ENCODE data around the gene B3GALNT2.
"Not testable (repeated sequence)": the region's sequence is repeated elsewhere in the genome, so short reads cannot be mapped to it uniquely, and the experiment has no call there.

B3GALNT2 gene

GRCh38 chr1:235504122-235504493 lies at the start of gene B3GALNT2:
Gene B3GALNT2, minus strand, starts transcription at chr1:235504452. Its CDS starts 200 bp downstream, at chr1:235504252.
- no peak for DNase-seq

DNA sequence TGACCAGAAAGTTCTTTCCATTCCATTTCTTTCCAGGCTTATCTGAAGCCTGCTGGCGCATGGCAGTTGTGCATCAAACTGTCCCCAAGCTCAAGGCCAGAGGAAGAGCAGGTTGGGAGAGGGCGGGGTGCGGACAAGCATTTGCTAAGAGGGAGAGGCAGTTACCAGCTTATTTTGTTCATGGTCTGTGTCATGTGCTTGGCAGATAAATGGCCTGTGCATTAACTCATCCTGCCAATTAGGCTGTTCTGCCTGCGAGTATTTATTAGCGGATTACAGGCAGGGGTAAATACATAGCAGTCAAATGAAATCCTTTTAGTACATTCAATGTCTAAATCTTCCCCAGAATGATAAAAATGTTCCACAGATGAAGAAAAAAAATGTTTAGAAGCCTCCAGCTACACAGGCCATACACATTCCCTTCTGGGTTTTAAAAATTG lies 48.9 kb upstream of the B3GALNT2 start:
- DNase-seq, result no peak

DNA sequence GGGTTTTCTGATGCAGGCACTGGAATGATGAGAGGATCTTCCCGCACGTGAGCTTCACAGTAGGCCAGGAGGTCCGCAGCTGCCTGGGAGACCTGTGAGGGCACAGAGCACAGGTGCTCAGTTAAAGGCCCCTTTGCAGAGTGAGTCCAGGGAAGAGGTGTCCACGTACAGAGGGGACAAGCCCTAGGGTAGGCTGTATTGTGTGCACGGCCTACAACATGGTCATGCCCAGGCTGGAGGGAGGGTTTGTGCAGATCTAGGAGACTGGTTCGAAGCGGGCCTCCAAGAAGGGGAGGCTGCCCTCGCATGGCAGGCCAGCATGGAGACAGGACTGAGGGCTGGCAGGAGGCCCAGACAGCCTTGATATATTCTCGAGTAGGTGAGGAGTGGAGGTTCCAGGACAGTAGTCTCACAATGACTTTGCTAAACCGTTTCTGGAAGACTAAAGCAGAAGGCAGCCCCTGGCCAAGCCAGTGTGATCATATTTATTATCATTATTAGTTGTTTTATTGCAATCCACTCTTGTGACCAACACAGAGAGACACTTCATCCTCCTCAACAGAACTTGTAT lies 48.0 kb upstream of the B3GALNT2 start:
- no peak for DNase-seq

DNA sequence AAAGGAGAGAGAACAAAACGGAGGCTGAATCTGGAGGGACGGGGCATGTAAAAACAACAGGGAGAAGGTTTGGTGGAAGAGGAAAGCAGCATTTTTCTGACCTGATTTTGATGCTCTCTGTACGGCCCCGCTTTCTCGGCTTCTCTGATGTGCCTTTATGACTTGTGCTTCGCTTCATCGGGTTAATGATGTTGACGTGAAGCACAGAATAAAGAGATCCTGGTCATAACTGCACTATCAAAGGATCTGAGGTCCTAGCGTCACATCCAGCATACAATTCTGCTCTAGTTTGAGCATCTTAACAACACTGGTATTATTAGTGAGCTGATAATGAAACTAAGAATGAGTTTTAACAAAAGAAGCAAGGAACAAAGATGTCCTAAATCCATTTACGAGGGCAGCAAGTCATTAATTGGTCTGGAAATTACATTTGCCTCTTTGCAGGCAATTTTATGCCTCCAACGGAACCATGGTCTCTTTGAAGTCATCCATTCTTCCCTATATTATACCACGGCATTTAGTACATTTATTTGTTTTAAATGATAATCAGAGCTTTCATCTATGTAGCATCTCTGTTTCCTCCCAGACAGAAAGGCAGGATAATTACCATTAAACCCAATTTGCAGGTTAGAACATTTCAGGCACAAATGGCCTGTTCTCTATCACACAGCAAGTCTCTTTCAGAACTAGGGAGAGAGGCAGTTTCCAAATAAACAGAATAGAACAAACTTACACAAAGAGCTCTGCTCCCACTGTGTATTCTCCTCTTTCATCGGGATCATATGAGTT lies 45.3 kb upstream of the B3GALNT2 start:
- no peak for DNase-seq

GRCh38 chr1:235546369-235547155 lies 42.3 kb upstream of the B3GALNT2 start:
- DNase-seq, result not testable (repeated sequence)

DNA sequence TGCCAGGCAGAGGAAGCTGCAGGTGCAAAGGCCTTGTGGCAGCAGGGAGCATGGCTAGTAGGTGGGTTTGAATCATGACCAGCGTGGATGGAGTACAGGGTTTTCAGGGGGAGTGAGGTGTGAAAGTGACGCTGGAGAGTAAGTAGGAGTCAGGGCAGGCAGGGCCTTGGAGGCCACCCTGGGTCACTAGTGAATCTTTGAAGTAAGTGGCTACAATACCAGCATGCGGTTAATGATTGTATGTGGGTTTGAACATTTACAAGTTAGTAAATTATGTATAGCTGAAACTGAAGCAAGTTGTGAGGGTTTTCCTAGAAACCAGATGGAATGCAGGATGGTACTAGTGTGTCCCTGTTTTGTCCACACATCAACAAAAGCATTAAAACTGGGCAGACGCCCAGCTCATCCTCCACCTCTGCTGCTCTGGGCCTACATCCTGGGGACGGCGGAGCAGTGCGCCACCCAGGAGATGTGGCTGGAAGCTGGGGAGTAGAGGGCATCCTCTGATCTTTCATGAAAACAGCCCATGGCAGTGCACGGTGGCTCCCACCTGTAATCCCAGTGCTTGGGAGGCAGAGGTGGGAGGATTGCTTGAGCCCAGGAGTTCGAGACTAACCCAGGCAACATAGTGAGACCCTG lies 41.2 kb upstream of the B3GALNT2 start:
- DNase-seq, result no peak

GRCh38 chr1:235542845-235543244 lies 38.6 kb upstream of the B3GALNT2 start:
- DNase-seq, result not testable (repeated sequence)

DNA sequence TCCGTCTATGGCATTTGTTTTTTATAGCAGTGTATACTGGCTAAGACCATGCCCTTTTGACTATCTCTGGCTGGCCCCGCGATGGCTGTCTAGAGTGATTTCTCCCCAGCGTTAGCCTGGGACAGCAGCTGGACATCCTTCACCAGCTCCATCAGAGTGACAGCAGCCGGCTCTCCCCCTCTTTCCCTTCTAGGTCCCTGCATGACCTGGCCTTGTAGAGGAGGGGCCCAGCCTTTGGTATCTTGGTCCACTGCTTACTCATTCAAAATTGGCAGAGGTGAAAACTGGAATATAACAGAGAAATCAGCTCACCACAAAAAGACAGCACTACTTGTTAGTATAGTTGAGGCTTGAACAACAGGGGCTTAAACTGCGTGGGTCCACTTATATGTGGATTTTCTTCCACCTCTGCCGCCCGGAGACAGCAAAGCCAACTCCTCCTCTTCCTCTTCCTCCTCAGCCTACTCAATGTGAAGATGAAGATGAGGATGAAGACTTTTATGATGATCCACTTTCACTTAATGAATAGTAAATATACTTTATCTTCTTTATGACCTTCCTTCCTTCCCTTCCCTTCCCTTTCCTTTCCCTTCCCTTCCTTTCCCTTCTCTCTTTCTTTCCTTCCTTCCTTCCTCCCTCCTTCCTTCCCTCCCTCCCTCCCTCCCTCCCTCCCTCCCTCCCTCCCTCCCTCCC lies 29.4 kb upstream of the B3GALNT2 start:
- DNase-seq, result no peak

GRCh38 chr1:235532360-235532759 lies 28.1 kb upstream of the B3GALNT2 start:
- DNase-seq, result no peak

GRCh38 chr1:235527196-235527814 lies 23.1 kb upstream of the B3GALNT2 start:
- DNase-seq, result no peak

DNA sequence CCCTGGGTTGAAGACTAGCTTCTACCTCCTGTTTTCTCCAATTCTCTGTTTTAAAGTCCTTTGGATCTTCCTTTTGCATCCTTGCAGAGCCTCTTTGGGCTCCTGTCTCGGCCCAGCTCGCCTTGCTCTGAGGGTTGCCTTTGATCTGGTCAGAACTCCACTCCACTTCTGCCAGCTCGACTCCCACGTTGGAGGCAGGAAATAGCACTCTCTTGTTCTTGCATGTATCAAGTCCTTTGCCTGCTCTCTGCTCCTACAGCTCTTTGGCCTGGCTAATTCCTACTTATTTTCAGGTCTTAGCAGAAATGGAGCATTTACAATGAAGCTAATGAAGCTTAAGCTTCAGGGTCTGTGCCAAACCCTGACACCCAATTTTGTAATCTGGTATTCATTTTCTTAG lies 21.1 kb upstream of the B3GALNT2 start:
- no peak for DNase-seq

DNA sequence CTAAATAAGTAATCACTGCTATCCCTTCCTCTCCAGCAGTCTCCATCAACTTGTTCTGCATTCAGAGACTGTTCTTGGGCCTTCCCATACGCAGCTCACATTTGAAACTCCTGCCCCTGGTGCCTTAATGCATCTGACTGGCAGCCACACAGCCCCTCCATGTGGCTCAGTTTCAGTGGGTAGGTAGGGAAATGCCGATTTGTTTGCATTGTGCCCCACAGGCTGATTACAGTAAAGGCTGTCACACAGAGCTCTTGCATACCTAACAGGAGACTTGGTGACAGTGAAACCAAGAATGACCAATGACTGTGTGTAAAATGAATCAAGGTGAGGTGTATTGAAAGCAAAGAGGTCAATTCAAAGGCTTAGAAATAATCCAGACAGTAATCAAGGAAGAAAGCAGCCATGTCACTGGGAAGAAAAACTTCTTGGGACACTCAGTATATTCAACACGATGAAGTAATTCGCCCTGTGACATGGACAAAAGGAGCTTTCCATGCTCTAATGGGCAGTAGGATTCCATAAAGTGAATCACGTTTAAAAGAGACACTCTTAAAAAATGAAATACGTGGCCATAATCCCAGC lies 12.7 kb upstream of the B3GALNT2 start:
- no peak for DNase-seq

GRCh38 chr1:235515844-235516512 lies 11.7 kb upstream of the B3GALNT2 start:
- DNase-seq, result no peak

DNA sequence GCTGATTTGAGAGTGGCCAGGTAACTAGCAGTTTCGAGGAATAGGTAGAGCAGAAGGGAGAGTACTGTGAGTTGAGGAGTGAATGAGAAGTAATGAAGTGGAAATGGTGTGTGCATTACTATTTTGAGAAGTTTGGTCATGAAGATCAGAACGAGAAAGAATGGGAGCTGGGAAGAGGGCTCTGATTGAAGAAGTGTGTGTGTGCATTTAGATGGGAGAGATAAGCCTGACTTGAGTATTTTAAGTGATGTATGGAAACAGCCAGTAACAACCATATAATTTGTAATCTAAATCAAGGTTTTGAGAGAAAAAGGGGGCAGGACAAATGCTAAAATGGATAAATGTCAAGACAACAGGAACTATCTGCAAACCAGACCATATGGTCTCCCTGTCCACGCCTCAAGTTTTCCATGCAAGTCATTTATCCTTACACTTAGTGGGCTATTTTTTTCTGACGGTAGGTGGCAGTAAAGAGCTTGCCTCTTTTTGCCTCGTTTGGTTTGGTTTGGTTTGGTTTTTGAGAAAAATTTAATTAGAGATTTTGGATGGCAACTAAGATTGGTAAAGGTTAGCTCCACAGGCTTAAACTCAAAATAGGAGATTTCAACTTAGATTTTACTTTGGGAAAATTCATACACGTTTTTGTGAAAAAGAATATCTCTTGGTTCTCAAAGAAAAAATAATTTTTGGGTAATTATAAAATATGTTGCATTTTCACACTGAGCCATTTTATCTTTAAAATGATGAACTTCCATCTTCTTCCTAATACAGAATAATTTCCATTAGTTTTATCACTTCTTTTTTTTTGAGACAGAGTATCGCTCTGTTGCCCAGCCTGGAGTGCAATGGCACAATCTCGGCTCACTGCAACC lies 9.5 kb upstream of the B3GALNT2 start:
- peak; percentile 41 for DNase-seq

GRCh38 chr1:235511470-235512240 lies 7.4 kb upstream of the B3GALNT2 start:
- no peak for DNase-seq

DNA sequence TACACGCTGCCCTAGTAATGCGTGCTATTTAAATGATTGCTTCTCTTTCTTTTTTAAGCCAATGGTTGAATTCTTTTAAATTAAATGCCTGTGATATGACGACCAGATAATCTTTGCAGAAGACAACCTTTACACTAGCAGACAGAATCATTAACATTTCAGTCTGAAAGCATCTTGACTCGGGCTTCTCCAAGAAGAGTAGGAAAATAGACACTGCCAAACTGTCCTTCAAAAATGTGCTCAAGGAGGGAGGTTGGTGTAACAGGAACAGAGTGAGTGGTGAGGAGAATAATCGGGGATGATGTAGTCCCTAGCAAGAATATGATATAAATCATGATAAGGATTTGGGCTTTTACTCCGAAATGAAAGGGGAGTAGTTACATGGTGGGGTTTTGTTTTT lies 6.6 kb upstream of the B3GALNT2 start:
- no peak for DNase-seq

GRCh38 chr1:235507623-235508022 lies 3.4 kb upstream of the B3GALNT2 start:
- no peak for DNase-seq

DNA sequence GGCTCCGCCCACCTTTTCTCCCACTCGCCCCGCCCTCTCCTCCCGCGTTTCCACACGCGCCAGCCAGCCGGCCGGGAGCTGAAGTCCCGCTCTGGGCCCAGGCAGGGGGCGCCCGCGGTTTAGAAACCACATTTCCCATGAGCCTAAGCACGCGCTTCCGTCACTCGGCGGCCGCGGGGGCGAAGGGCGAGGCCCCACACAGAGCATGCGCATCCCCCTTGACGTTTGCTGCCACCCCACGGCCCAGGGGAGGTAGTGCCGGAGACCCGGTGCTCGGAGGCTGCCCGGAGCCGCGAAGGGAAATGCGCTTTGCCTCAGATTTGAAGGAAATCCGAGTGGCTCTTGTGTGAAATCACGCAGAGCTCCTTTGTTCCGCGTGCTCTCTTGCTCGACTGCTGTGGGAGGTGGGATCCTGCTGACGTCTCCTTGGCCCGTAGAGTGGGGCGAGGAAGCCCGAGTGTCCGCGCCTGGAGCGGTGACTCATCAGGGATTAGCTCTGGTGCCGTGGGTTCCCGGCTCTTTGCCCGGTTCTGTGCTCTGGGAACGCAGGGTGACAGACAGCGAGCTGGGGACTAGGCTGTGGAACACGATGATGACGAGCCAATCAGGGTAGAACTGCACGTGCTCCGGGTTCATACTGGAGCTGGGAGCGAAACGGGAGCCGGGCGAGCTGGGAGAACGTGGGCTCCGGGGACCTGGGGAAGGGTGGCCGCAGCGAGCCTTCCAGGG lies 406 bp upstream of the B3GALNT2 start:
- peak; percentile 99 for DNase-seq
